ENCODE data around the gene CHADL. TPM values are rescaled to one million over a fixed set of nuclear protein-coding genes. Genes with fewer than 3 reads are reported as not detected.

The CHADL gene
- total RNA-seq, 2 experiments from 2014 or later = 0.11 TPM

DNA sequence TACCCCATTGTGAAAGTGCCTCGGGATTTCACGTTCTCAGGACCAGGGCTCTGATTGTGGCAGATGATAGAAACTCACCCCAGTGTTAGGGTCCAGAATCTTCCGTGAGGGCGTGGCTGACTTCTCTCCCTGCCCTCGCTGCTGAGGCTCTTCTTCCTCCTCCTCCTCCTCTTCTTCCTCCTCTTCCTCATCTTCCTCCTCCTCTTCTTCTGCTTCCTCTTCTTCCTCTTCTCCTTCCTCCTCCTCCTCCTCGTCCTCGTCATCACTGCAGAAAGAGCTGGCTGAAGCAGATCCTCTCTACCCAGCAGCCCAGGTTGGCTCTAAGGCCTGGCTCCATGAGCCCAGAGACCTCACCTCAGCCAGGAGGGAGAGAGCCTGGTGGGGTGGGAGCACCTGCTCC lies 13.5 kb upstream of the CHADL start:
- intact Hi-C loops (cut with DNase I, micrococcal nuclease) = no loop called here
- no peak for DNase-seq
- H3K4me1 Mint-ChIP-seq = no peaks in the 10 kb centered on the region
- ChIA-PET POLR2A (no interaction called here), CTCF (no interaction called here)
- no peak overlapping the region for H3K4me3 Mint-ChIP-seq
- ATAC-seq = no peak
- H3K9me3 Mint-ChIP-seq (ENCODE audit: low read depth) = no peaks in the 10 kb centered on the region
- peaks cover 54% of the 10 kb centered on the region for H3K36me3 Mint-ChIP-seq (ENCODE audit: low read depth)
- H3K27ac Mint-ChIP-seq = no peak overlapping the region
- no peaks in the 10 kb centered on the region for H3K27me3 Mint-ChIP-seq

DNA sequence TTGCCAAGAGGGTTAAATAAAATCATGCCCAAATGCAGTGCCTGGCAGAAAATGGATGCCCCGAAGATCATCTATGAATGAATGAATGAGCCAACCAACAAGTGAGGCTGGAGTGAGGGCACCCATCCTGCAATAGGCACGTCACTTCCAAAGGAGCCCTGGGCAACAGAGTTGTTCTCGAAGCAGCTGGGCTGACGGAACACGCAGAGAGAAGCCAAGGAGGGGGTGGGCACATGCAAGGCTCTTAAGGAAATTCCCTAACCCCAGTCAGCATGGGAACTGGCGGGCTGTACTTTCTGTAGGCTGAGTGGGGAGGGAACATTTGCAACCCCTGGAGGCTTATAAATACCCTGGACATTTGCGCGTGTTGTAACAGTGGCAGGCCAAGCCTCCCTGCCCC lies 11.6 kb upstream of the CHADL start:
- Mint-ChIP-seq H3K4me1 (no peaks in the 10 kb centered on the region), H3K27me3 (no peaks in the 10 kb centered on the region), H3K36me3 (ENCODE audit: low read depth) (peaks cover 50% of the 10 kb centered on the region), H3K27ac (no peak overlapping the region), H3K4me3 (no peak overlapping the region), H3K9me3 (ENCODE audit: low read depth) (no peaks in the 10 kb centered on the region)
- ChIA-PET POLR2A (no interaction called here), CTCF (no interaction called here)
- ATAC-seq = no peak
- DNase-seq = no peak
- intact Hi-C loops (cut with DNase I, micrococcal nuclease) = no loop called here

DNA sequence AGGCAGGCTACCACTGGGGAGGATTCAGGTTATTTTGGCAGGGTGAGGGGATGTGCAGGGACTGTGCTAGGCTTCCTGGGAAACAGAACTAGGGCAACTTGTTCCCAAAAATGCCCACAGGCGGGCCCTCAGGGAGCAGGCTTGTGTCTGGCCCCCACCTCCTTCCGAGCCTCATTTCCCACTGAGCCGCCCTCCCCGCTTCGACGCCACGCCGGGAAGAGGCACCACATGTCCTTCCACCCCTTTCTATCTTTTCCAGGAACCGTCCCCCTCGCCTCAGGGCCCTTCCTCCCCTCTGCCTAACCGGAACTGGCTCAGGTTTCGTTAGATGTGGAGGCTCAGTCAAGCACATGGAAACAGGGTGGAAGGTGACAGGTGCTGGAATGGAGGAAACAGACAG lies 9.4 kb upstream of the CHADL start:
- no peak overlapping the region for H3K27ac Mint-ChIP-seq
- intact Hi-C loops (cut with DNase I, micrococcal nuclease) = no loop called here
- ChIA-PET CTCF (no interaction called here), POLR2A (no interaction called here)
- ATAC-seq (no peak), DNase-seq (no peak)
- no peak overlapping the region for H3K4me3 Mint-ChIP-seq
- no peaks in the 10 kb centered on the region for H3K4me1 Mint-ChIP-seq
- H3K9me3 Mint-ChIP-seq (ENCODE audit: low read depth) = no peaks in the 10 kb centered on the region
- H3K27me3 Mint-ChIP-seq = no peaks in the 10 kb centered on the region
- peaks cover 41% of the 10 kb centered on the region for H3K36me3 Mint-ChIP-seq (ENCODE audit: low read depth)

DNA sequence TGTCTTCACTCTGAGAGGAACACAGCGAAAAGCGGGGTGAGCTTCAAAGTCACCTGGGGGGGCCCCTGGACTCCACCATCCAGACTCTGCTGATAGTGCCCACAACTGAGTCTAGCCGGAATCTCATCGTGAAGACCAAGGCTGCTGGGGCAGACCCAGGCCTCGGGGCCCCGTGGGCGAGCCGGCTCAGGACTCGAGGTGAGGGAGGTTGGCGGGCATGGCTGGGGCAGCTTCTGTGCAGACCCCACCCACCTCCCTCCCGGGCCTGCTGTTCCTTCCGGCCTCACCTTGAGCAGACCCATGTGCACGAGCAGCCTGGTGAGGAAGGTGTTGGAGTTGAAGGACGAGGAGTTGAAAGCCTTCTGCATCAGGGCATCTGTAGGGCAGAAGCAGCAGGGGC lies 8.7 kb upstream of the CHADL start:
- ChIA-PET POLR2A (no interaction called here), CTCF (no interaction called here)
- H3K9me3 Mint-ChIP-seq (ENCODE audit: low read depth) = no peaks in the 10 kb centered on the region
- no peaks in the 10 kb centered on the region for H3K4me1 Mint-ChIP-seq
- no peak for ATAC-seq
- no peak for DNase-seq
- intact Hi-C loops (cut with DNase I, micrococcal nuclease) = no loop called here
- H3K4me3 Mint-ChIP-seq = no peak overlapping the region
- no peaks in the 10 kb centered on the region for H3K27me3 Mint-ChIP-seq
- H3K36me3 Mint-ChIP-seq (ENCODE audit: low read depth) = peaks cover 45% of the 10 kb centered on the region
- H3K27ac Mint-ChIP-seq = no peak overlapping the region

DNA sequence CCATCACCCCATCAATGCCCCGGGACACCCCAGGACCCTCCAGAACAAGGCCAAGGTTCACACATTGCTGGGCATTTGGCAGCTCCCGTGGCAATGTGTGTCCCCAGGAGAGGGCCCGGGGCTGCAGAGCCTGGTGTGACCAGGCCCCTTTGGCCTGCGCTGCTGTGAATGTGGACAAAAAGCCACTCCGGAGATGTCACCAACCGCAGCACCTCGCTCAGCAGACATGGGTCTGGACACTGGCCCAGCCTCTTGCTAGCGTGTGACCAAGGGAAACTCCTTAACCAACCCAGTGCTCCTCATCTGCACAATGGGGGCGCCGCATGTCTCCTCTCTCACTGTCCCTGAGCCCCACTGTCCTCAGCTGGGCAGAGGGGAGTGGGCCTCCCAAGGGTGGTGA lies 8.0 kb upstream of the CHADL start:
- peaks cover 41% of the 10 kb centered on the region for H3K36me3 Mint-ChIP-seq (ENCODE audit: low read depth)
- CTCF ChIA-PET = no interaction called here

DNA sequence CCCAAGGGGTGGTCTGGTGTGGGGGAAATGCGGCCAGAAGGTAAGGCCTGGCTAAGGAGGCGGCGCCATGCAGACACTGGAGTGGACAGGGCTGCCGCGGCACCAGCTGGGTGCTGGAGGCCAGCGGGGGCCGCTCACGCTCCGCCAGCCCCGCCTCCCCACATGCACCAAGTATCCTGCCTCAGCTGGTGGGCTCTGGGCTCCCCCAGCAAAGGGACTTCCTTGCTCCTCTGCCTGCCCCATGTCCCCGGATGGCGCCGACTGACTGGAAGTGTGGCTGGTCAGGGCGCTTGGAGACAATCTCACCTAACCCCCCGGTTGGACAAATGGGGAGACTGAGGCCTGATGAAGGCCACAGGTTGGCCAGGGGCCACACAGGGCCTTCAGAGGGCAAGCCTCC lies 7.6 kb upstream of the CHADL start:
- intact Hi-C loops (cut with DNase I, micrococcal nuclease) = no loop called here
- no peak overlapping the region for H3K4me3 Mint-ChIP-seq
- ChIA-PET CTCF (interaction anchor here (0.6 kb wide), 1 partner anchor 113 kb away, joined by 3 read pairs; no protein-coding TSS in a partner anchor), POLR2A (no interaction called here)
- DNase-seq (no peak), ATAC-seq (no peak)
- H3K27ac Mint-ChIP-seq = no peak overlapping the region
- H3K27me3 Mint-ChIP-seq = no peaks in the 10 kb centered on the region
- H3K9me3 Mint-ChIP-seq (ENCODE audit: low read depth) = no peaks in the 10 kb centered on the region
- H3K36me3 Mint-ChIP-seq (ENCODE audit: low read depth) = peaks cover 40% of the 10 kb centered on the region
- no peaks in the 10 kb centered on the region for H3K4me1 Mint-ChIP-seq

More for the DNA sequence above, 8.0 kb upstream of the CHADL start:
- Mint-ChIP-seq H3K4me3 (no peak overlapping the region), H3K9me3 (ENCODE audit: low read depth) (no peaks in the 10 kb centered on the region), H3K27ac (no peak overlapping the region), H3K4me1 (no peaks in the 10 kb centered on the region), H3K27me3 (no peaks in the 10 kb centered on the region)
- DNase-seq (no peak), ATAC-seq (no peak)
- intact Hi-C loops (cut with DNase I, micrococcal nuclease) = no loop called here
- POLR2A ChIA-PET = no interaction called here

GRCh38 chr22:41247703-41248102 lies 7.0 kb upstream of the CHADL start:
- POLR2A ChIA-PET = interaction anchor here (0.9 kb wide), 1 partner anchor 10 kb away, joined by 4 read pairs; no protein-coding TSS in a partner anchor
- Mint-ChIP-seq H3K9me3 (ENCODE audit: low read depth) (no peaks in the 10 kb centered on the region), H3K36me3 (ENCODE audit: low read depth) (peaks cover 39% of the 10 kb centered on the region), H3K27ac (no peak overlapping the region), H3K27me3 (no peaks in the 10 kb centered on the region), H3K4me1 (no peaks in the 10 kb centered on the region), H3K4me3 (no peak overlapping the region)
- CTCF ChIA-PET = interaction anchor here (0.6 kb wide), 1 partner anchor 112 kb away, joined by 3 read pairs; no protein-coding TSS in a partner anchor
- no peak for ATAC-seq
- no peak for DNase-seq
- intact Hi-C loops (cut with DNase I, micrococcal nuclease) = no loop called here

DNA sequence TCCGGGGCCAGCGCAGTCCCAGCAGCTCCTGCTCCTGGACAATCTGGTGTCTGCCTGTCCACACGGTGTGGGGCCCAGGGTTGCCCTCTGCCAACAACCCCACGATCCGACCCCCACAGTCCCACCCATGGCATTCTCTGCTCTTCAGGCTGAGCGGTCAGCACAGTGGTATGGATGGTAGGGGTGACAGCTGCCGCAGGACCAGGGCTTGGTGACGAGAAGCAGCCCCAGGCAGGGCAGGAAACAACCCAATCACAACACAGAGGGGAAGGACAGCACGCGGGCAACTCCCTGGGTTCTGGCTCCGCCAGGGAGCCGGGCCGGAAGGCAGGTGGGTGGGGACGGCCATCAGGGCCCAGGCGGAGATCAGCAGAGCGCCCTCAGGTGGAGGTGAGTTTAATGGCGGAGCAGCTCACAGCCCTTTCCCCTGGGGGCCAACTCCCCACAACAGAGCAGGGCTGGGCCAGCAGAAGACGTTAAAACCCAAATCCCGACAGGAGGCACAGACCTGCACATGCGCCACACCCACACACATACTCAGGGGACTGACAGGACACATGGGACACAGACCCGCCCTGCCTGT lies 5.3 kb upstream of the CHADL start:
- no peaks in the 10 kb centered on the region for H3K9me3 Mint-ChIP-seq (ENCODE audit: low read depth)
- no peak overlapping the region for H3K4me3 Mint-ChIP-seq
- H3K4me1 Mint-ChIP-seq = no peaks in the 10 kb centered on the region
- H3K36me3 Mint-ChIP-seq (ENCODE audit: low read depth) = peaks cover 27% of the 10 kb centered on the region
- ATAC-seq (no peak), DNase-seq (no peak)
- intact Hi-C loops (cut with DNase I, micrococcal nuclease) = no loop called here
- no peaks in the 10 kb centered on the region for H3K27me3 Mint-ChIP-seq
- no peak overlapping the region for H3K27ac Mint-ChIP-seq
- CTCF ChIA-PET = no interaction called here
- POLR2A ChIA-PET = no interaction called here

- Mint-ChIP-seq H3K9me3 (ENCODE audit: low read depth) (no peaks in the 10 kb centered on the region), H3K4me1 (no peaks in the 10 kb centered on the region), H3K27me3 (no peaks in the 10 kb centered on the region), H3K4me3 (no peak overlapping the region), H3K27ac (no peak overlapping the region), H3K36me3 (ENCODE audit: low read depth) (peaks cover 14% of the 10 kb centered on the region)
- ATAC-seq = no peak
- DNase-seq = no peak
- ChIA-PET CTCF (interaction anchor here (0.6 to 1.4 kb wide), 4 partner anchors 315 to 574 kb away, joined by 3 to 6 read pairs (median 4); no protein-coding TSS in a partner anchor), POLR2A (interaction anchor here (1.1 kb wide), 1 partner anchor 13 kb away, joined by 4 read pairs; no protein-coding TSS in a partner anchor)
- intact Hi-C loops (cut with DNase I, micrococcal nuclease) = no loop called here
Measured at GRCh38 chr22:41243361-41243760, 2.6 kb upstream of the CHADL start.

DNA sequence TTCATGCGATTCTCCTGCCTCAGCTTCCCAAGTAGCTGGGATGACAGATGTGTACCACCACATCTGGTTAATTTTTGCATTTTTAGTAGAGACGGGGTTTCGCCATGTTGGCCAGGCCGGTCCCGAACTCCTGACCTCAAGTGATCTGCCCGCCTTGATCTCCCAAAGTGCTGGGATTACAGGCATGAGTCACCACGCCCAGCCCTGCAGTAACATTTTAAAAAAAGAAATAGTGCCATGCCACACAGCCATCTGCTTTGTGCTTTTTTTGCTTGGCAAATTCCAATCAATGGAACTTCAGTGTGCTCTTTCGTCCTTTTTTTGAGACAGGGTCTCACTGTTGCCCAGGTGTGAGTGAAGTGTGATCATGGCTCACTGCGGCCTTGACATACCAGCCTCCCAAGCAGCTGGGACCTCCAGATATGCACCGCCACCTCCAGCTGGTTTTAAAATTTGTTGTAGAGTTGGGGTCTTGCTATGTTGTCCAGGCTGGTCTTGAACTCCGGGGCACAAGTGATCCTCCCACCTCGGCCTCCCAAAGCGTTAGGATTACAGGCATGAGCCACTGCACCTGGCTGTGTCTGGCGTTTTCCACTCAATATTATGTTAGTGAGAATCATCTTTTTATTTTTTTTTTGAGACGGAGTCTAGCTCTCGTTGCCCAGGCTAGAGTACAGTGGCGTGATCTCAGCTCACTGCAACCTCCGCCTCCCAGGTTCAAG lies 1.8 kb upstream of the CHADL start:
- POLR2A ChIA-PET = interaction anchor here (1.1 kb wide), 1 partner anchor 12 kb away, joined by 4 read pairs; no protein-coding TSS in a partner anchor
- peaks cover 8% of the 10 kb centered on the region for H3K36me3 Mint-ChIP-seq (ENCODE audit: low read depth)
- no peak overlapping the region for H3K27ac Mint-ChIP-seq
- H3K4me1 Mint-ChIP-seq = no peaks in the 10 kb centered on the region
- H3K4me3 Mint-ChIP-seq = no peak overlapping the region
- H3K9me3 Mint-ChIP-seq (ENCODE audit: low read depth) = no peaks in the 10 kb centered on the region
- CTCF ChIA-PET = no interaction called here
- no peak for DNase-seq
- no peaks in the 10 kb centered on the region for H3K27me3 Mint-ChIP-seq
- intact Hi-C loops (cut with DNase I, micrococcal nuclease) = no loop called here
- no peak for ATAC-seq

- POLR2A ChIA-PET = no interaction called here
Measured at GRCh38 chr22:41241133-41241676, 474 bp upstream of the CHADL start.

DNA sequence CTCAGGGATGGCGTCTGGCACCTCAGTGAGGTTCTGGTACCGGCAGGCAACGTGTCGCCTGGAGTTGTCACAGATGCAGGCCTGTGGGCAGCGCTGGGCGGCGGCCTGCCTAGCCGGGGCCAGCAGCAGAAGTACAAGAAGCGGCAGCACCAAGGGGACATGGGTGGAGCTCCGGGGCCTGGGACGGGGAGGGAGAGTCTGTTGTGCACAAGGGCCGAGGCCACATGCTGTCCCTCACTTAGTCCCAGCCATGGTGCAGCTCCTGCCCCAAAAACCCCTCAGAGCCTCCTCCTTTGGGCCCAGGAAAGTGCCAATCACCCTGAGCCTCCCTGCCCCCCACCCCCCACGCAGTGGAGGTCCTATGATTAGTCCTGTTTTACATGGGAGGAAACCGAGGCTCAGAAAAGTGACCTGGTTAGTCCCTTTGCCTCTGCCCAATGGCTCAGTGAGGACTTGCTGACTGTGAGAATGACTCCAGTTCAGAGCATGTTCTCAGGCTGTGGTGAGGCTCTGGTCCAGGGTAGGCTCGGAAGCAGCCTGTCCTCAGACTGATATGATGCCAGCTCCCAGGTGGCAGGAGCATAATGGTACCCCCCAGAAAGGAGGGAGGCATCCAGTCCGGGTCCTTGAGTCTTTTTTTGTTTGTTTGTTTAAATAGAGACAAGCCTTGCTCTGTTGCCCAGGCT lies 1.1 kb downstream of the CHADL start:
- H3K9me3 Mint-ChIP-seq (ENCODE audit: low read depth) = no peaks in the 10 kb centered on the region
- no peak for DNase-seq
- H3K36me3 Mint-ChIP-seq (ENCODE audit: low read depth) = no peaks in the 10 kb centered on the region
- ATAC-seq = no peak
- no peak overlapping the region for H3K27ac Mint-ChIP-seq
- H3K4me3 Mint-ChIP-seq = no peak overlapping the region
- no peaks in the 10 kb centered on the region for H3K27me3 Mint-ChIP-seq
- H3K4me1 Mint-ChIP-seq = peaks cover 7% of the 10 kb centered on the region
- ChIA-PET CTCF (no interaction called here), POLR2A (no interaction called here)
- intact Hi-C loops (cut with DNase I, micrococcal nuclease) = no loop called here

More at GRCh38 chr22:41241133-41241676, 474 bp upstream of the CHADL start:
- no peak overlapping the region for H3K4me3 Mint-ChIP-seq
- H3K27ac Mint-ChIP-seq = no peak overlapping the region
- CTCF ChIA-PET = no interaction called here
- intact Hi-C loops (cut with DNase I, micrococcal nuclease) = no loop called here
- no peaks in the 10 kb centered on the region for H3K27me3 Mint-ChIP-seq
- peaks cover 7% of the 10 kb centered on the region for H3K4me1 Mint-ChIP-seq
- peaks cover 4% of the 10 kb centered on the region for H3K36me3 Mint-ChIP-seq (ENCODE audit: low read depth)
- ATAC-seq (no peak), DNase-seq (no peak)
- H3K9me3 Mint-ChIP-seq (ENCODE audit: low read depth) = no peaks in the 10 kb centered on the region
